Uterus (tissue), 2 donors: Measurements from ENCODE around the gene ZNF32.

Experiments
- CTCF ChIP-seq, 4 experiments: fragments of 200-600 bp in 2 of 4; fragments of 450-650 bp in 2 of 4; sonication (generic) in 2 of 4; IDR thresholded peaks; one replicate each; pipeline ENCODE4 v1.5.1; 2016 to 2019; ENCODE audit warnings: antibody characterized with exemption in 4 of 4, mild to moderate bottlenecking in 2 of 4, moderate library complexity in 1 of 4
- POLR2A ChIP-seq, 2 donors: fragments of 450-650 bp; IDR thresholded peaks; one replicate each; pipeline ENCODE4 v1.6.1; 2016; ENCODE audit warnings: antibody characterized with exemption in 2 of 2, mild to moderate bottlenecking in 1 of 2, moderate library complexity in 1 of 2

- no peak for TF ChIP-seq CTCF (IDR thresholded peaks at IDR 0.05)
- TF ChIP-seq POLR2A (IDR thresholded peaks at IDR 0.05) = no peak
These were observed 44.9 kb upstream of the ZNF32 start for GRCh38 chr10:43693602-43694001.
